Muscle layer of colon (tissue), 2 donors: ENCODE data around the gene SLC25A44.
"Not testable (repeated sequence)": the region's sequence is repeated elsewhere in the genome, so short reads cannot be mapped to it uniquely, and the experiment has no call there.

Source experiments
- H3K27ac ChIP-seq: one replicate; pipeline ENCODE4 v1.7.0; 2013; ENCODE audit warnings: low read depth, mild to moderate bottlenecking, low read length, moderate library complexity
- H3K27me3 ChIP-seq, 2 donors: one replicate each; pipeline ENCODE4 v1.7.0; 2013; ENCODE audit warnings: low read length in 2 of 2, mild to moderate bottlenecking in 2 of 2; ENCODE audit not compliant: insufficient read depth in 2 of 2, control insufficient read depth in 1 of 2
- H3K36me3 ChIP-seq: one replicate; pipeline ENCODE4 v1.7.0; 2013; ENCODE audit warnings: mild to moderate bottlenecking, low read length; ENCODE audit not compliant: insufficient read depth
- H3K4me1 ChIP-seq: one replicate; pipeline ENCODE4 v1.7.0; 2013; ENCODE audit warnings: mild to moderate bottlenecking, low read length; ENCODE audit not compliant: insufficient read depth
- H3K4me3 ChIP-seq, 2 donors: one replicate each; pipeline ENCODE4 v1.7.0; 2013; ENCODE audit warnings: low read length in 2 of 2, low read depth in 1 of 2, mild to moderate bottlenecking in 1 of 2, moderate library complexity in 1 of 2
- H3K9ac ChIP-seq: one replicate; pipeline ENCODE4 v1.7.0; 2013; ENCODE audit warnings: low read length
- H3K9me3 ChIP-seq: one replicate; pipeline ENCODE4 v1.7.0; 2013; ENCODE audit warnings: mild to moderate bottlenecking, low read length
- donor health status: abdominal sarcoma.
- donor health status: Adenocarcinoma of cecum.

SLC25A44 gene

DNA sequence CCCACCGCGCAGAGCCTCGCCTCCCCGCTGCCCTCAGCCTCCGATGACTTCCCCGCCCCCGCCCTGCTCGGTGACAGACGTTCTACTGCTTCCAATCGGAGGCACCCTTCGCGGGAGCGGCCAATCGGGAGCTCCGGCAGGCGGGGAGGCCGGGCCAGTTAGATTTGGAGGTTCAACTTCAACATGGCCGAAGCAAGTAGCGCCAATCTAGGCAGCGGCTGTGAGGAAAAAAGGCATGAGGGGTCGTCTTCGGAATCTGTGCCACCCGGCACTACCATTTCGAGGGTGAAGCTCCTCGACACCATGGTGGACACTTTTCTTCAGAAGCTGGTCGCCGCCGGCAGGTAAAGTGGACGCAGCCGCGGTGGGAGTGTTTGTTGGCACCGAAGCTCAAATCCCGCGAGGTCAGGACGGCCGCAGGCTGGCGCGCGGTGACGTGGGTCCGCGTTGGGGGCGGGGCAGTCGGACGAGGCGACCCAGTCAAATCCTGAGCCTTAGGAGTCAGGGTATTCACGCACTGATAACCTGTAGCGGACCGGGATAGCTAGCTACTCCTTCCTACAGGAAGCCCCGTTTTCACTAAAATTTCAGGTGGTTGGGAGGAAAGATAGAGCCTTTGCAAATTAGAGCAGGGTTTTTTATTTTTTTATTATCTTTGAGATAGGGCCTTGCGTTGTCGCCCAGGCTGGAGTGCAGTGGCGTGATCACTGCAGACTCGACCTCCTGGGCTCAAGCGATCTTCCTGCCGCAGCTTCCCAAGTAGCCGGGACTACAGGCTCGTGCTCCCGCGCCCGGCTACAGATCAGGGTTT, 19.1 kb downstream of the SLC25A44 start, which contains the start of gene PMF1:
TSS of gene PMF1 (plus strand) at position 175 of the 811 bp plus-strand sequence. CDS start at position 184, 9 bp downstream.
- H3K9me3 ChIP-seq = no peaks in the 10 kb centered on the region
- peaks cover 28% of the 10 kb centered on the region for H3K36me3 ChIP-seq
- H3K27me3 ChIP-seq = no peaks in the 10 kb centered on the region
- peak within 1 kb of the TSS; percentile 88 for H3K27ac ChIP-seq
- H3K9ac ChIP-seq = peak within 1 kb of the TSS; percentile 96
- peak within 1 kb of the TSS; percentile 80 to 83 for H3K4me3 ChIP-seq
- H3K4me1 ChIP-seq = peaks cover 14% of the 10 kb centered on the region

DNA sequence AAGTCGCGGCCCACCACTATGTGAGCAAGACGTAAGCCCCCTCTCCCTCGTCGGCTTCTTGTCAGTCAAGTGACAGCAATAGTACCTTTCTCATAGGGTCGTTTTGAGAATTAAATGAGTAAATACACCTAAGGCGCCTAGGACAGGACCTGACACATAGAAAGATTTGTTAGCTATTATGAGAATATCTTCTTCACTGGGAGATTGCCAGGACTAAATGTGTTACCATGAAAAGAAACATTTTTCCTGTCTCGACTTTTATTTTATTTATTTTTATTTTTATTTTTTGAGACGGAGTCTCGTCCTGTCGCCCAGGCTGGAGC, 19.7 kb downstream of the SLC25A44 start:
- H3K9ac ChIP-seq = peak overlapping the region; percentile 96
- peaks cover 23% of the 10 kb centered on the region for H3K36me3 ChIP-seq
- peaks cover 14% of the 10 kb centered on the region for H3K4me1 ChIP-seq
- peak overlapping the region; percentile 80 to 83 for H3K4me3 ChIP-seq
- peak overlapping the region; percentile 88 for H3K27ac ChIP-seq
- H3K27me3 ChIP-seq = no peaks in the 10 kb centered on the region
- no peaks in the 10 kb centered on the region for H3K9me3 ChIP-seq

DNA sequence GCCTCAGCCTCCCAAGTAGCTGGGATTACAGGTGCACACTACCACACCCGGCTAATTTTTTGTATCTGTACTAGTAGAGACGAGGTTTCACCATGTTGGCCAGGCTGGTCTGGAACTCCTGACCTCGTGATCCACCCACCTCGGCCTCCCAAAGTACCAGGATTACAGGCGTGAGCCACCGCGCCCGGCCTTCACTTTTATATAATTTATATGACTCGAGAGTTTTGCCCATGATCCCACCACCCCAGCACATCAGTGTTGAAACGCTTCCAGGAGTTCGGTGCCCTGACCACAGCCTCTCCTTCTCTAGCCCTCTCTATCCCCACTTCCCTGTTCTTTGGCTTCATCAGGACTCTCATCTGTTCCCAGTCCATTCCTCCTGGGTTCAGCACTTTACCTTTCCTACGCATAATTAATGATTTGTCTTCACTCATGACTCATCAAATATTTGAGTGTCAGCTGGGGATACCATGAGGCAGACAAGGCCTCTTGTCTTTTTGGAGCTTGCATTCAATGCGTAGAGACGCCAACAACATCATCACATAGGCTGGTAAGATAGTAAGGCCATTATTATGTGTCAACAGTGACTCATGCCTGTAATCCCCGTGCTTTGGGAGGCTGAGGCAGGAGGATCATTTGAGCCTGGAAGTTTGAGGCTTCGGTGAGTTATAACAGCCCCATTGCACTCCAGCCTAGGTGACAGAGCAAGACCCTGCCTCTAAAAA, 20.3 kb downstream of the SLC25A44 start:
- Histone ChIP-seq H3K4me3 (no peak overlapping the region), H3K9ac (peak overlapping the region; percentile 21), H3K27ac (no peak overlapping the region), H3K27me3 (no peaks in the 10 kb centered on the region), H3K36me3 (peaks cover 22% of the 10 kb centered on the region), H3K9me3 (no peaks in the 10 kb centered on the region), H3K4me1 (peaks cover 14% of the 10 kb centered on the region)

DNA sequence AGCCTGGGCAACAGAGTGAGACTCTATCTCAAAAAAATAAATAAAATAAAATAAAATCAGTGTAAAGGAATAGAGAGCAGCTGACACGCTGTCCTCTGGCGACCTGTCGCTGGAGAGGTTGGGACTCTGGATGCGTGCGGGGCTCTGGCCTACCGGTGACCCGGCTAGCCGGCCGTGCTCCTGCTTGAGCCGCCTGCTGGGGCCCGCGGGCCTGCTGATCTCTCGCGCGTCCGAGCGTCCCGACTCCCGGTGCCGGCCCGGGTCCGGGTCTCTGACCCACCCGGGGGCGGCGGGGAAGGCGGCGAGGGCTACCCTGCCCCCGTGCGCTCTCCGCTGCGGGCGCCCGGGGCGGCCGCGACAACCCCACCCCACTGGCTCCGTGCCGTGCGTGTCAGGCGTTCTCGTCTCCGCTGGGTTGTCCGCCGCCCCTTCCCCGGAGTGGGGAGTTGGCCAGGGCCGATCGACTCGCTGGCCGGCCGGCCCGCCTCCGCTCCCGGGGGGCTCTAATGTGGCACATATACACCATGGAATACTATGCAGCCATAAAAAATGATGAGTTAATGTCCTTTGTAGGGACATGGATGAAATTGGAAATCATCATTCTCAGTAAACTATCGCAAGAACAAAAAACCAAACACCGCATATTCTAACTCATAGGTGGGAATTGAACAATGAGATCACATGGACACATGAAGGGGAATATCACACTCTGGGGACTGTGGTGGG, 22.6 kb downstream of the SLC25A44 start:
- H3K36me3 ChIP-seq = peaks cover 11% of the 10 kb centered on the region
- not testable (repeated sequence) for H3K9me3 ChIP-seq, H3K27ac ChIP-seq, H3K4me3 ChIP-seq, H3K27me3 ChIP-seq, H3K9ac ChIP-seq
- peaks cover 14% of the 10 kb centered on the region for H3K4me1 ChIP-seq

DNA sequence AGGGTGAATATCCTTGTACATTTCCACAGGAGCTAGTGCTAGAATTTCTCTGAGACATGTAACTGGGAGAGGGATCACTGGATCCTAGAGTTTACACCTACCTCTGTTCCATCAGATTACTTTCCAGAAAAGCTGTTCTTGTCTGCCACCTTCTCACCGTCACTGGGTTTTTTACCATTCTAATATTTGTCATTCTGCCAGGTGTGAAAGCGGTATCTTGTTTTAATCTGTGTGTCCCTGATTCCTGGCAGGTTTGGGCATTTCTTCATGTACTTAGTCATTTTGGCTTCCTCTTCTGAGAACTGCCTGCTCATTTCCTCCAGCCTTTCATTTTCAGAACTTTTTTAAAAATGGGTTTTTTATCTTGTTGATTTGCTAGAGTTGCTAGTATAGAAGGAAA, 24.0 kb downstream of the SLC25A44 start:
- H3K27ac ChIP-seq = no peak overlapping the region
- no peak overlapping the region for H3K4me3 ChIP-seq
- no peaks in the 10 kb centered on the region for H3K27me3 ChIP-seq
- H3K36me3 ChIP-seq = peaks cover 10% of the 10 kb centered on the region
- no peak overlapping the region for H3K9ac ChIP-seq
- no peaks in the 10 kb centered on the region for H3K9me3 ChIP-seq
- H3K4me1 ChIP-seq = peaks cover 8% of the 10 kb centered on the region

DNA sequence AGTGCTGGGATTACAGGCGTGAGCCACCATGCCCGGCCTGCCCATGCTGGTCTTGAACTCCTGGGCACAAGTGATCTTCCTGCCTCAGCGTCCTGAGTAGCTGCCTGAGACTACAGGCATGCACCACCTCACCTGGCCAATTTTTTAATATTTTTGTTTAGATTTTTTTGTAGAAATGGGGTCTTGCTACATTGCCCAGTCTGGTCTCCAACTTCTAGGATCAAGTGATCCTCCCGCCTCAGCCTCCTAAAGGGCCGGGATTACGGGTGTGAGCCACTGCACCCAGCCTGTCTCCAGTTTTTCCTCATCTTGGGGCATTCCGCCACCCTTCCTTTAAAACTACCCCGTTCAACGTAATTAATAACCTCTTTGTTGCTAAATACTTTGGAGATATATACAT, 26.3 kb downstream of the SLC25A44 start:
- peaks cover 19% of the 10 kb centered on the region for H3K36me3 ChIP-seq
- no peak overlapping the region for H3K27ac ChIP-seq

DNA sequence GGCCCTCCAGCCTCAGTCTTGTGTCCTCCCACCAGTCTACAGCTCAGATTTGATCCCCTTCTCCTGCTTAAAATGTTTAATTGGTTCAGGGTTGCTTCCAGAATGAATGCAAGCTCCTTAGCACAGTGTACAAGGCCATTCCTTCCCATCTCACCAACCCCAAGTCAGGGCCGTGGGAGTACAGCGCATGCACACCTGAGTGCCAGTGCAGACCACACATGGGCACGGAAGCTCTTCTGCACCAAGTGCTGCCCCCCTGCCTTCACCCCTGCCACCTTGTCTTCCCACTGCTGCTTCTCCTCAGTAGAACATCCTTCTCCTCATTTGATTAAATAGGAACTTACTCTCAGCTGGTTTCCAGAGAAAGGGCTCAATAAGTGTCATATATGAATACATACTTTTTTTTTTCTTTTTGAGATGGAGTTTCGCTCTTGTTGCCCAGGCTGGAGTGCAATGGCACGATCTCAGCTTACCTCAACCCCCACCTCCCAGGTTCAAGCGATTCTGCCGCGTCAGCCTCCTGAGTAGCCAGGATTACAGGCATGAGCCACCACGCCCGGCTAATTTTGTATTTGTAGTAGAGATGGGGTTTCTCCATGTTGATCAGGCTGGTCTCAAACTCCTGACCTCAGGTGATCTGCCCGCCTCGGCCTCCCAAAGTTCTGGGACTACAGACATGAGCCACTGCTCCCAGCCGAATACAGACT, 28.2 kb downstream of the SLC25A44 start:
- Histone ChIP-seq H3K36me3 (peaks cover 26% of the 10 kb centered on the region), H3K27me3 (no peaks in the 10 kb centered on the region), H3K27ac (no peak overlapping the region), H3K4me3 (no peak overlapping the region), H3K4me1 (no peaks in the 10 kb centered on the region), H3K9ac (no peak overlapping the region), H3K9me3 (no peaks in the 10 kb centered on the region)

More for the DNA sequence above, 26.3 kb downstream of the SLC25A44 start:
- H3K4me3 ChIP-seq = no peak overlapping the region
- no peaks in the 10 kb centered on the region for H3K27me3 ChIP-seq
- no peaks in the 10 kb centered on the region for H3K9me3 ChIP-seq
- no peak overlapping the region for H3K9ac ChIP-seq
- no peaks in the 10 kb centered on the region for H3K4me1 ChIP-seq

DNA sequence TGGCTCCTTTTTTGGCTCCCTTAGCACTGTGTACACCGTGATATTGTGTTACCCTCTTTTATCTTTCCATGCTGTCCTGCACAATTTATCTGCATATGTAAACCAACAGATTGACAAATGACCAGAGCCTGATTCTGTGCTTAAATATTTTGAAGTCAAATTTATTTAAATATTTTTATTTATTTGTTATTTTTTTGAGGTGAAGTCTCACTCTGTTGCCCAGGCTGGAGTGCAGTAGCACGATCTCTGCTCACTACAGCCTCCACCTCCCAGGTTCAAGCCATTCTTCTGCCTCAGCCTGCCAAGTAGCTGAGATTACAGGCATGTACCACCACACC, 31.7 kb downstream of the SLC25A44 start:
- Histone ChIP-seq H3K27ac (no peak overlapping the region), H3K4me3 (no peak overlapping the region), H3K9me3 (no peaks in the 10 kb centered on the region), H3K36me3 (peaks cover 32% of the 10 kb centered on the region), H3K4me1 (peaks cover 8% of the 10 kb centered on the region), H3K9ac (no peak overlapping the region), H3K27me3 (no peaks in the 10 kb centered on the region)

DNA sequence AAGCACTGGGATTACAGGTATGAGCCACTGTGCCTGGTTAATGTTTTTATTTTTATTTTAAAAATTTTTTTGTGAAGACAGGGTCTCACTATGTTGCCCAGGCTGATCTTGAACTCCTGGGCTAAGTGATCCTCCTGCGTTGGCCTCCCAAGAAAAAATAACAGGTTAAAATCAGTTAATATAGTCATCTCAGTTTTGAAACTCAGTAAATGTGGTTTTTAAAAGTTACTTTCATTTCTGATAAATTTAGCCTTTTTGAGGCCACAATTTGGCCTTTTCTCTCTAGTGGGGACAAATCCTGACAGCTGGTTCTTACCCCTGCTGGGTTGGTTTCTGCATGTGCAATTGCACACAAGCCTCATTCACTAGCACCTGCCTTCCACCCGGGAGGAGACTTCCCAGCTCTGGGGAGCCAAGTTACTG, 32.2 kb downstream of the SLC25A44 start:
- Histone ChIP-seq H3K27me3 (no peaks in the 10 kb centered on the region), H3K9ac (no peak overlapping the region), H3K4me3 (no peak overlapping the region), H3K36me3 (peaks cover 28% of the 10 kb centered on the region), H3K27ac (no peak overlapping the region), H3K4me1 (peaks cover 8% of the 10 kb centered on the region), H3K9me3 (no peaks in the 10 kb centered on the region)

DNA sequence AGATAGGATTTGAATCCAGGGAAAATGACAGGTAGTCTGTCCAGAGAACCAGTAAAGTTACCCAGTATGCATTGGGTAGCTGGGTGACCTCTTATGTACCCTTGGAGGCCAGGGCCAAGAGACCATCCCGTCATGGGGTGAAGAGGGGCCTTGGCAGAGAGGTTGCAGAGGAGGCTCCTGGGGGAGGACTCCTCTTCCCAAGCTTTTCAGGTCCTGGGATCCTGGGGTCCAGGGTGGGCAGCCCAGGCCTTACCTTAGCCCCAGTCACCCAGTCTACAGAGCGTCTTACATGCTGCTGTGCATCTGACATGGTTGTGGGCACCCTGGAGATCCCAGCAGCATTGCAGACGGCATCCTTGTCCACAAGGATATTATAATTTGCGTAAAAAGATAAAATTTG, 32.9 kb downstream of the SLC25A44 start:
- H3K27me3 ChIP-seq = no peaks in the 10 kb centered on the region
- peaks cover 23% of the 10 kb centered on the region for H3K36me3 ChIP-seq
- no peak overlapping the region for H3K4me3 ChIP-seq
- H3K9me3 ChIP-seq = no peaks in the 10 kb centered on the region
- no peak overlapping the region for H3K9ac ChIP-seq
- H3K27ac ChIP-seq = no peak overlapping the region
- H3K4me1 ChIP-seq = peaks cover 8% of the 10 kb centered on the region

DNA sequence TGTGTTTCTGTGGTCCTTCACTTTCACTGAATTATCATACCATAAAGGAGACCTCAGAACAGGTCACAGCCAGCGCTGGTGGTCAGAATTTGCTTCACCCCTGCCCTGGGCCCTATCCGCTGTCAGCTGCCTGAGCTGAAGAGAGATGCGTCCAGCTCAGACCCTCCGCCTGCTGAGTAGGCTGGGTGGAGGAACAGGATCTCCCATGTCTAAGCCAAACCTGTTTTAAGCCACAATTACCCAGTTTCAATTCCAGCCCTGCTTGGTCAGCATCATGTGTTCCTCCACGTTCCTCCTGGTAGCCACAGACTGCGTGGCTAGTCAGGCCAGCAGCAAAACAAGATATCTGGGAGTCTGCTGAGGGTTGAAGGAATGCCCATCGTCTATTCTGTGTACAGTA, 34.6 kb downstream of the SLC25A44 start:
- Histone ChIP-seq H3K27me3 (no peaks in the 10 kb centered on the region), H3K36me3 (peaks cover 25% of the 10 kb centered on the region), H3K27ac (no peak overlapping the region)

More for the DNA sequence above, 34.6 kb downstream of the SLC25A44 start:
- Histone ChIP-seq H3K9ac (no peak overlapping the region), H3K9me3 (no peaks in the 10 kb centered on the region), H3K4me3 (no peak overlapping the region), H3K4me1 (peaks cover 8% of the 10 kb centered on the region)
